Mammary epithelial cell (primary cell): ENCODE results near the gene STRN4.

ENCODE experiments used
- EZH2 ChIP-seq: IDR thresholded peaks from 2 replicates; pipeline ENCODE4 v1.6.1; 2012; ENCODE audit warnings: low read length, inconsistent platforms, borderline replicate concordance
- TF ChIP-seq, protein P1 (sequence below), 2 donors: IDR thresholded peaks in 1 of 2; conservative IDR thresholded peaks in 1 of 2; 2 replicates each; pipeline ENCODE4 v1.5.1; 2011 to 2012; ENCODE audit warnings: inconsistent platforms in 2 of 2, low read length in 2 of 2, mild to moderate bottlenecking in 2 of 2, control low read depth in 1 of 2, low read depth in 1 of 2; ENCODE audit not compliant: insufficient read depth in 1 of 2; ENCODE audit errors: extremely low read depth in 1 of 2

DNA sequence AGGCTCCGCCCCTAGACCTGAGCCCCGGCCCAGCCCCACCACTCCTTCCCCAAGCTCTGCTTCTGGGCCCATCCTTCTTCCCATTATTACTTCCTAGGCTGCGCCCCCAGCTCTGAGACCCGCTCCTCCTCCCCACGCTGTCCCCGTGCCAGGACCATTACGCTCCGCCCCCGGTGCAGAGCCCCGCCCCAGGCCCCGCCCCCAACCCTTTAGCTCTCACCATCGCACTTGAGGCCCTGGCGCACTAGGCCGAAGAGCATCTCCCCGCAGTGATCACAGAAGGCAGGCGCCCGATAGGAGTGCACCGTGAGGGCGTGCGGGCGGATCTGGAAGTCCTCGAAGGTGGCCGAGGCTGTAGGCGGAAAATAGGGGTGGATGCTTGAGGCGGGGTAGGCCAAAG lies 35.6 kb downstream of the STRN4 start:
- TF ChIP-seq, protein P1, sequence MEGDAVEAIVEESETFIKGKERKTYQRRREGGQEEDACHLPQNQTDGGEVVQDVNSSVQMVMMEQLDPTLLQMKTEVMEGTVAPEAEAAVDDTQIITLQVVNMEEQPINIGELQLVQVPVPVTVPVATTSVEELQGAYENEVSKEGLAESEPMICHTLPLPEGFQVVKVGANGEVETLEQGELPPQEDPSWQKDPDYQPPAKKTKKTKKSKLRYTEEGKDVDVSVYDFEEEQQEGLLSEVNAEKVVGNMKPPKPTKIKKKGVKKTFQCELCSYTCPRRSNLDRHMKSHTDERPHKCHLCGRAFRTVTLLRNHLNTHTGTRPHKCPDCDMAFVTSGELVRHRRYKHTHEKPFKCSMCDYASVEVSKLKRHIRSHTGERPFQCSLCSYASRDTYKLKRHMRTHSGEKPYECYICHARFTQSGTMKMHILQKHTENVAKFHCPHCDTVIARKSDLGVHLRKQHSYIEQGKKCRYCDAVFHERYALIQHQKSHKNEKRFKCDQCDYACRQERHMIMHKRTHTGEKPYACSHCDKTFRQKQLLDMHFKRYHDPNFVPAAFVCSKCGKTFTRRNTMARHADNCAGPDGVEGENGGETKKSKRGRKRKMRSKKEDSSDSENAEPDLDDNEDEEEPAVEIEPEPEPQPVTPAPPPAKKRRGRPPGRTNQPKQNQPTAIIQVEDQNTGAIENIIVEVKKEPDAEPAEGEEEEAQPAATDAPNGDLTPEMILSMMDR (conservative IDR thresholded peaks at IDR 0.05 in 1 of 2, IDR thresholded peaks at IDR 0.05 in 1 of 2; ENCODE audit: extremely low read depth in 1 of 2, insufficient read depth in 1 of 2, low read depth in 1 of 2, low read length in 2 of 2), result no peak
- TF ChIP-seq EZH2, result no peak
